ENCODE data around the gene PTPN13. TPM values are rescaled to one million over a fixed set of nuclear protein-coding genes. Genes with fewer than 3 reads are reported as not detected.

PTPN13 gene, protein sequence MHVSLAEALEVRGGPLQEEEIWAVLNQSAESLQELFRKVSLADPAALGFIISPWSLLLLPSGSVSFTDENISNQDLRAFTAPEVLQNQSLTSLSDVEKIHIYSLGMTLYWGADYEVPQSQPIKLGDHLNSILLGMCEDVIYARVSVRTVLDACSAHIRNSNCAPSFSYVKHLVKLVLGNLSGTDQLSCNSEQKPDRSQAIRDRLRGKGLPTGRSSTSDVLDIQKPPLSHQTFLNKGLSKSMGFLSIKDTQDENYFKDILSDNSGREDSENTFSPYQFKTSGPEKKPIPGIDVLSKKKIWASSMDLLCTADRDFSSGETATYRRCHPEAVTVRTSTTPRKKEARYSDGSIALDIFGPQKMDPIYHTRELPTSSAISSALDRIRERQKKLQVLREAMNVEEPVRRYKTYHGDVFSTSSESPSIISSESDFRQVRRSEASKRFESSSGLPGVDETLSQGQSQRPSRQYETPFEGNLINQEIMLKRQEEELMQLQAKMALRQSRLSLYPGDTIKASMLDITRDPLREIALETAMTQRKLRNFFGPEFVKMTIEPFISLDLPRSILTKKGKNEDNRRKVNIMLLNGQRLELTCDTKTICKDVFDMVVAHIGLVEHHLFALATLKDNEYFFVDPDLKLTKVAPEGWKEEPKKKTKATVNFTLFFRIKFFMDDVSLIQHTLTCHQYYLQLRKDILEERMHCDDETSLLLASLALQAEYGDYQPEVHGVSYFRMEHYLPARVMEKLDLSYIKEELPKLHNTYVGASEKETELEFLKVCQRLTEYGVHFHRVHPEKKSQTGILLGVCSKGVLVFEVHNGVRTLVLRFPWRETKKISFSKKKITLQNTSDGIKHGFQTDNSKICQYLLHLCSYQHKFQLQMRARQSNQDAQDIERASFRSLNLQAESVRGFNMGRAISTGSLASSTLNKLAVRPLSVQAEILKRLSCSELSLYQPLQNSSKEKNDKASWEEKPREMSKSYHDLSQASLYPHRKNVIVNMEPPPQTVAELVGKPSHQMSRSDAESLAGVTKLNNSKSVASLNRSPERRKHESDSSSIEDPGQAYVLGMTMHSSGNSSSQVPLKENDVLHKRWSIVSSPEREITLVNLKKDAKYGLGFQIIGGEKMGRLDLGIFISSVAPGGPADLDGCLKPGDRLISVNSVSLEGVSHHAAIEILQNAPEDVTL (N-terminal part only)
- 50.7 TPM for polyA plus RNA-seq (2013, experiment 1 of 2)
- polyA plus RNA-seq (2013, experiment 2 of 2), result 50.5 TPM

DNA sequence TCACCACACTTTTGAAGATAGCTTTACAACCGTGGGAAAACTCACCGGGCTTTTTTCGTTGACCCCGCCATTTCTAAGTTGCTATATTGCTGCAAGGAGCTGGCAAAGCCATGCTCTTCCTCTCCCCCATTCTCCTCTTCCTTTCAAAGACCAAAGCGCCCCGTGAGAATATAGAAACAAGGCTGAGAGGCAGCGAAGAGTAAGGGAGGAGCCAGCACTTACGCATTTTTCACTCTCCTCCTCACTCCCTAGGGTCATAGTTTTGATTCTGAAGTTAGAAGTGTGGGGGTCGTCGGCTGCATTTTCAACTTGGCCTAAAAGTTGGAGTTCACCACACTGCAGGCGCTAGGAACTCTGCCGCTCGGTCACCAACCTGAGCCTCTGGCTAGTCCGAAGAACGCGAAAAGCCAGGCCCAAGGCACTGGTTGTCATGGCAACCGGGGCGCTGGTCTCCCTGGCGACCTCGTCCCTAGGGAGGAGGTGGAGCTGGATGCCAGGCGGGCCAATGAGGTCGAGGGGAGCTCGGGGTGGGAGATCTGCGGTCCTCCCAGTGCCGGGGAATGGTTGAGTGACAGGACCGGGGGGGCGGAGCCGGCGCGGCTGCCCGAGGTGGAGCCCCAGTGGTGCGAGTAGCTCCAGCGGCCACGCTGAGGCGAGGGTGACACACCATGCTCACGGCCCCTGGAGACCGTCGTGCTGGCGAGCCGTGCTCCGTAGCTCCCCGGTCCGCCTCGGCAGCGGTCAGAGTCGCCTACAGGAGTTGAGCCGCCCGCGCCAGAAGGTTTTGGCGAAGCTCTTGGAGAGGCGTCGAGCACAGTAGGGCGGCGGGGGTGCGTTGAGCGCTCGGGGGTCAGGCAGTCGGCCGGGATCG lies at the start of gene PTPN13:
Gene PTPN13, plus strand, starts transcription at position 628 of the 871 bp plus-strand sequence. CDS start 40,942 bp downstream, outside the sequence.
- peak within 1 kb of the TSS; percentile 75 for H3K4me2 ChIP-seq (ENCODE audit: insufficient read depth, low read length, poor library complexity, severe bottlenecking)
- WGBS, 2 donors (ENCODE audit: extremely low coverage in 2 of 2, insufficient read length in 2 of 2, insufficient replicate concordance in 1 of 2), result no CpG with 5 or more reads among the region's 60 CpGs

DNA sequence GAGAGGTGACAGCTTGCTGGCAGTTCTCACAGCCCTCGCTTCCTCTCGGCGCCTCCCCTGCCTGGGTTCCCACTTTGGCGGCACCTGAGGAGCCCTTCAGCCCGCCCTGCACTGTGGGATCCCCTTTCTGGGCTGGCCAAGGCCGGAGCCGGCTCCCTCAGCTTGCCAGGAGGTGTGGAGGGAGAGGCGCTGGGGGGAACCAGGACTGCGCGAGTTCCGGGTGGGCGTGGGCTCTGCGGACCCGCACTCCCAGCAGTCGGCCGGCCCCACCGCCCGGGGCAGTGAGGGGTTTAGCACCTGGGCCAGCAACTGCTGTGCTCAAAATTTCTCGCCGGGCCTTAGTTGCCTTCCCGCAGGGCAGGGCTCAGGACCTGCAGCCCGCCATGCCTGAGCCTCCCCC lies 47.0 kb upstream of the PTPN13 start:
- Histone ChIP-seq H3K14ac (ENCODE audit: low read length) (peak overlapping the region; percentile 73), H3K36me3 (replicated peaks in 1 of 2; ENCODE audit: control insufficient read depth in 2 of 2, insufficient read depth in 2 of 2, low read length in 2 of 2) (peaks cover 0 to 9% of the 10 kb centered on the region in 2 donors), H3K27ac (replicated peaks; ENCODE audit: low read length) (no peak overlapping the region), H3K27me3 (ENCODE audit: control insufficient read depth in 3 of 3, insufficient read depth in 3 of 3, low read depth in 1 of 3, low read length in 3 of 3) (no peaks in the 10 kb centered on the region), H3K4me1 (ENCODE audit: control insufficient read depth in 2 of 2, insufficient read depth in 1 of 2, low read depth in 1 of 2, low read length in 2 of 2) (peaks cover 8 to 13% of the 10 kb centered on the region in 2 donors), H2AK5ac (ENCODE audit: low read depth, low read length) (peak overlapping the region; percentile 90), H2AFZ (ENCODE audit: low read length) (no peak overlapping the region), H3K4me3 (ENCODE audit: low read length in 2 of 2) (no peak overlapping the region), H3K18ac (ENCODE audit: low read length) (peak overlapping the region; percentile 11), H3K23ac (ENCODE audit: low read depth, low read length, poor library complexity) (no peak overlapping the region), H2BK15ac (ENCODE audit: low read length) (peak overlapping the region; percentile 0), H3K9ac (ENCODE audit: low read depth, low read length, poor library complexity) (no peak overlapping the region), H3K4me2 (ENCODE audit: insufficient read depth, low read length, poor library complexity, severe bottlenecking) (no peak overlapping the region), H2BK5ac (ENCODE audit: low read length) (no peak overlapping the region), H4K91ac (ENCODE audit: low read depth, low read length, poor library complexity) (no peak overlapping the region), H3K4ac (ENCODE audit: low read length) (no peak overlapping the region), H3K79me1 (ENCODE audit: low read depth, low read length) (no peaks in the 10 kb centered on the region), H3K9me3 (replicated peaks in 1 of 2; ENCODE audit: control insufficient read depth in 2 of 2, insufficient read depth in 1 of 2, low read depth in 1 of 2, low read length in 2 of 2) (no peaks in the 10 kb centered on the region), H2BK12ac (ENCODE audit: low read length) (no peak overlapping the region), H2BK120ac (ENCODE audit: low read depth, low read length) (no peak overlapping the region), H4K8ac (ENCODE audit: low read depth, low read length) (no peak overlapping the region)
- no CpG with 5 or more reads among the region's 22 CpGs for WGBS, 2 donors (ENCODE audit: extremely low coverage in 2 of 2, insufficient read length in 2 of 2, insufficient replicate concordance in 1 of 2)
- DNase-seq (ENCODE audit: low spot score), result no peak

More for the DNA sequence above, at the start of gene PTPN13:
- H2BK120ac ChIP-seq (ENCODE audit: low read depth, low read length), result no peak within 1 kb of the TSS
- peak within 1 kb of the TSS; percentile 91 for H2BK15ac ChIP-seq (ENCODE audit: low read length)
- H3K36me3 ChIP-seq (replicated peaks in 1 of 2; ENCODE audit: control insufficient read depth in 2 of 2, insufficient read depth in 2 of 2, low read length in 2 of 2), result peaks cover 0 to 6% of the 10 kb centered on the region in 2 donors
- peak within 1 kb of the TSS; percentile 96 for H3K14ac ChIP-seq (ENCODE audit: low read length)
- H3K4ac ChIP-seq (ENCODE audit: low read length), result no peak within 1 kb of the TSS
- peak within 1 kb of the TSS; percentile 93 for H3K9ac ChIP-seq (ENCODE audit: low read depth, low read length, poor library complexity)
- H3K27ac ChIP-seq (replicated peaks; ENCODE audit: low read length), result peak within 1 kb of the TSS; percentile 95
- peak within 1 kb of the TSS; percentile 99 for H3K23ac ChIP-seq (ENCODE audit: low read depth, low read length, poor library complexity)
- peaks cover 0 to 6% of the 10 kb centered on the region in 2 donors for H3K9me3 ChIP-seq (replicated peaks in 1 of 2; ENCODE audit: control insufficient read depth in 2 of 2, insufficient read depth in 1 of 2, low read depth in 1 of 2, low read length in 2 of 2)
- H3K27me3 ChIP-seq (ENCODE audit: control insufficient read depth in 3 of 3, insufficient read depth in 3 of 3, low read depth in 1 of 3, low read length in 3 of 3), result no peaks in the 10 kb centered on the region
- DNase-seq (ENCODE audit: low spot score), result peak; percentile 100
- no peak within 1 kb of the TSS for H4K8ac ChIP-seq (ENCODE audit: low read depth, low read length)
- H4K91ac ChIP-seq (ENCODE audit: low read depth, low read length, poor library complexity), result peak within 1 kb of the TSS; percentile 94
- peak within 1 kb of the TSS; percentile 85 to 96 for H3K4me3 ChIP-seq (ENCODE audit: low read length in 2 of 2)
- H3K18ac ChIP-seq (ENCODE audit: low read length), result peak within 1 kb of the TSS; percentile 98
- peak within 1 kb of the TSS; percentile 79 for H2AK5ac ChIP-seq (ENCODE audit: low read depth, low read length)
- H3K4me1 ChIP-seq (ENCODE audit: control insufficient read depth in 2 of 2, insufficient read depth in 1 of 2, low read depth in 1 of 2, low read length in 2 of 2), result peaks cover 7 to 10% of the 10 kb centered on the region in 2 donors
- no peak within 1 kb of the TSS for H2BK12ac ChIP-seq (ENCODE audit: low read length)
- no peaks in the 10 kb centered on the region for H3K79me1 ChIP-seq (ENCODE audit: low read depth, low read length)
- H2BK5ac ChIP-seq (ENCODE audit: low read length), result peak within 1 kb of the TSS; percentile 100
- H2AFZ ChIP-seq (ENCODE audit: low read length), result peak within 1 kb of the TSS; percentile 82

DNA sequence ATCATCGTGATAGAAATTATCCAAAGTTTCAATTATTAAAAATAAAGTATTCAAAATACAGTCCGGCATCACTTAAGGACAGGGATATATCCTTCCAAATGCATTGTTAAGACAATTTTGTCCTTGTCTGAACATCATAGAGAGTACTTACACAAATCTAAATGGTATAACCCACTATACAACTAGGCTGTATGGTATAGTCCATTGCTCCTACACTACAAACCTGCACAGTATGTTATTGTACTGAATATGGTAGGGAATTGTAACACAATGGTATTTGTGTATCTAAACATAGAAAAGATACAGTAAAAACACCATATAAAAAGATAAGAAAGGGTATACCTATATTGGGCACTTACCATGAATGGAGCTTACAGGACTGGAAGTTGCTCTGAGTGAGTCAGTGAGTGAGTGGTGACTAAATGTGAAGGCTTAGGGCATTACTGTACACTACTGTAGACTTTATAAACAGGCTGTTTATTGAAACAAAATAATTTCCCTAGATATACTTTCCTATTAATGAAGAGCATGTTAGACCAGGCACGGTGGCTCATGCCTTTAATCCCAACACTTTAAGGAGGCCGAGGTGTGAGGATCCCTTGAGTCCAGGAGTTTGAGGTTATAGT lies 44.8 kb upstream of the PTPN13 start:
- no peak overlapping the region for H2BK15ac ChIP-seq (ENCODE audit: low read length)
- no peak overlapping the region for H2AFZ ChIP-seq (ENCODE audit: low read length)
- no peak overlapping the region for H2BK120ac ChIP-seq (ENCODE audit: low read depth, low read length)
- no peaks in the 10 kb centered on the region for H3K9me3 ChIP-seq (replicated peaks in 1 of 2; ENCODE audit: control insufficient read depth in 2 of 2, insufficient read depth in 1 of 2, low read depth in 1 of 2, low read length in 2 of 2)
- H3K23ac ChIP-seq (ENCODE audit: low read depth, low read length, poor library complexity), result no peak overlapping the region
- no peak overlapping the region for H4K91ac ChIP-seq (ENCODE audit: low read depth, low read length, poor library complexity)
- no peaks in the 10 kb centered on the region for H3K79me1 ChIP-seq (ENCODE audit: low read depth, low read length)
- H2BK12ac ChIP-seq (ENCODE audit: low read length), result no peak overlapping the region
- DNase-seq (ENCODE audit: low spot score), result no peak
- H3K4me3 ChIP-seq (ENCODE audit: low read length in 2 of 2), result no peak overlapping the region
- H2BK5ac ChIP-seq (ENCODE audit: low read length), result no peak overlapping the region
- no peak overlapping the region for H3K4me2 ChIP-seq (ENCODE audit: insufficient read depth, low read length, poor library complexity, severe bottlenecking)
- no peak overlapping the region for H3K9ac ChIP-seq (ENCODE audit: low read depth, low read length, poor library complexity)
- no peak overlapping the region for H3K4ac ChIP-seq (ENCODE audit: low read length)
- H4K8ac ChIP-seq (ENCODE audit: low read depth, low read length), result no peak overlapping the region
- H3K36me3 ChIP-seq (replicated peaks in 1 of 2; ENCODE audit: control insufficient read depth in 2 of 2, insufficient read depth in 2 of 2, low read length in 2 of 2), result peaks cover 0 to 9% of the 10 kb centered on the region in 2 donors
- no CpG with 5 or more reads among the region's 4 CpGs for WGBS, 2 donors (ENCODE audit: extremely low coverage in 2 of 2, insufficient read length in 2 of 2, insufficient replicate concordance in 1 of 2)
- H3K14ac ChIP-seq (ENCODE audit: low read length), result no peak overlapping the region
- no peak overlapping the region for H3K18ac ChIP-seq (ENCODE audit: low read length)
- no peaks in the 10 kb centered on the region for H3K27me3 ChIP-seq (ENCODE audit: control insufficient read depth in 3 of 3, insufficient read depth in 3 of 3, low read depth in 1 of 3, low read length in 3 of 3)
- H2AK5ac ChIP-seq (ENCODE audit: low read depth, low read length), result no peak overlapping the region
- H3K4me1 ChIP-seq (ENCODE audit: control insufficient read depth in 2 of 2, insufficient read depth in 1 of 2, low read depth in 1 of 2, low read length in 2 of 2), result peaks cover 4 to 5% of the 10 kb centered on the region in 2 donors
- no peak overlapping the region for H3K27ac ChIP-seq (replicated peaks; ENCODE audit: low read length)

Measured in neuronal stem cell (in vitro differentiated cells).